Measurements from ENCODE around the gene HRH3.

The HRH3 gene

GRCh38 chr20:62211216-62211615 is 8.9 kb downstream of the HRH3 start:
- ATAC-seq (ENCODE audit: low read depth): no peak
- no peak overlapping the region for H3K27ac ChIP-seq (ENCODE audit: poor library complexity, severe bottlenecking)

GRCh38 chr20:62210496-62210855 is 9.6 kb downstream of the HRH3 start:
- Histone ChIP-seq H3K27me3 (ENCODE audit: insufficient read depth, poor library complexity, severe bottlenecking) (peaks cover 34% of the 10 kb centered on the region), H3K9me3 (ENCODE audit: severe bottlenecking) (no peaks in the 10 kb centered on the region), H3K4me3 (ENCODE audit: severe bottlenecking) (no peak overlapping the region), H3K4me1 (ENCODE audit: insufficient read depth, poor library complexity, severe bottlenecking) (no peaks in the 10 kb centered on the region), H3K27ac (ENCODE audit: poor library complexity, severe bottlenecking) (no peak overlapping the region), H3K36me3 (ENCODE audit: low read depth) (no peaks in the 10 kb centered on the region)
- ATAC-seq (ENCODE audit: low read depth) (no peak), DNase-seq (ENCODE audit: low spot score) (no peak)
- no peak for TF ChIP-seq CTCF (IDR thresholded peaks at IDR 0.05; ENCODE audit: poor library complexity, severe bottlenecking)

More at GRCh38 chr20:62211216-62211615, 8.9 kb downstream of the HRH3 start:
- Histone ChIP-seq H3K36me3 (ENCODE audit: low read depth) (no peaks in the 10 kb centered on the region), H3K27me3 (ENCODE audit: insufficient read depth, poor library complexity, severe bottlenecking) (peaks cover 42% of the 10 kb centered on the region), H3K4me1 (ENCODE audit: insufficient read depth, poor library complexity, severe bottlenecking) (no peaks in the 10 kb centered on the region), H3K4me3 (ENCODE audit: severe bottlenecking) (no peak overlapping the region), H3K9me3 (ENCODE audit: severe bottlenecking) (no peaks in the 10 kb centered on the region)
- TF ChIP-seq CTCF (IDR thresholded peaks at IDR 0.05; ENCODE audit: poor library complexity, severe bottlenecking): no peak
- DNase-seq (ENCODE audit: low spot score): no peak

- no peak for TF ChIP-seq CTCF (IDR thresholded peaks at IDR 0.05; ENCODE audit: poor library complexity, severe bottlenecking)
- H3K4me1 ChIP-seq (ENCODE audit: insufficient read depth, poor library complexity, severe bottlenecking): no peaks in the 10 kb centered on the region
- no peak overlapping the region for H3K27ac ChIP-seq (ENCODE audit: poor library complexity, severe bottlenecking)
- H3K36me3 ChIP-seq (ENCODE audit: low read depth): no peaks in the 10 kb centered on the region
- DNase-seq (ENCODE audit: low spot score) (no peak), ATAC-seq (ENCODE audit: low read depth) (no peak)
- H3K27me3 ChIP-seq (ENCODE audit: insufficient read depth, poor library complexity, severe bottlenecking): peaks cover 29% of the 10 kb centered on the region
- H3K9me3 ChIP-seq (ENCODE audit: severe bottlenecking): no peaks in the 10 kb centered on the region
- no peak overlapping the region for H3K4me3 ChIP-seq (ENCODE audit: severe bottlenecking)
These were observed 10.1 kb downstream of the HRH3 start for GRCh38 chr20:62209850-62210495.

GRCh38 chr20:62208795-62209755 is 11.0 kb downstream of the HRH3 start:
- Histone ChIP-seq H3K27me3 (ENCODE audit: insufficient read depth, poor library complexity, severe bottlenecking) (peaks cover 20% of the 10 kb centered on the region), H3K36me3 (ENCODE audit: low read depth) (no peaks in the 10 kb centered on the region), H3K9me3 (ENCODE audit: severe bottlenecking) (no peaks in the 10 kb centered on the region), H3K4me3 (ENCODE audit: severe bottlenecking) (no peak overlapping the region), H3K4me1 (ENCODE audit: insufficient read depth, poor library complexity, severe bottlenecking) (no peaks in the 10 kb centered on the region), H3K27ac (ENCODE audit: poor library complexity, severe bottlenecking) (no peak overlapping the region)
- ATAC-seq (ENCODE audit: low read depth) (peak; percentile 36), DNase-seq (ENCODE audit: low spot score) (no peak)
- peak; percentile 51 for TF ChIP-seq CTCF (IDR thresholded peaks at IDR 0.05; ENCODE audit: poor library complexity, severe bottlenecking)
